Neural cell (in vitro differentiated cells): ENCODE data around the gene GNB2. TPM values are rescaled to one million over a fixed set of nuclear protein-coding genes. Genes with fewer than 3 reads are reported as not detected.
"Not testable (repeated sequence)": the region's sequence is repeated elsewhere in the genome, so short reads cannot be mapped to it uniquely, and the experiment has no call there.

Experiments used
- H2AFZ ChIP-seq: fragments of 200-600, 300-800 bp; sonication (generic), shearing (Covaris generic); 2 replicates; pipeline ENCODE4 v1.6.0; 2014; ENCODE audit warnings: low read depth, mild to moderate bottlenecking, antibody characterized with exemption, low read length, moderate library complexity
- H3F3A ChIP-seq: fragments of 200-600 bp; shearing (Covaris generic); 2 replicates; pipeline ENCODE4 v1.6.1; 2016; ENCODE audit warnings: mild to moderate bottlenecking, moderate library complexity, mixed read lengths, antibody characterized with exemption, low read length; ENCODE audit not compliant: insufficient read depth, poor library complexity, severe bottlenecking
- H3K27ac ChIP-seq: fragments of 200-600, 300-800 bp; sonication (generic), shearing (Covaris generic); 2 replicates; pipeline ENCODE4 v1.5.1; 2014; ENCODE audit warnings: mild to moderate bottlenecking, low read length, moderate library complexity
- H3K27me3 ChIP-seq: fragments of 300-800, 200-600 bp; sonication (generic), shearing (Covaris generic); 2 replicates; pipeline ENCODE4 v1.6.0; 2014; ENCODE audit warnings: mild to moderate bottlenecking, low read depth, low read length, moderate library complexity; ENCODE audit not compliant: insufficient read depth
- H3K36me3 ChIP-seq: fragments of 300-800, 200-600 bp; sonication (generic), shearing (Covaris generic); 2 replicates; pipeline ENCODE4 v1.5.1; 2014; ENCODE audit warnings: mild to moderate bottlenecking, antibody characterized with exemption, low read length, moderate library complexity; ENCODE audit not compliant: insufficient read depth
- H3K4me2 ChIP-seq: fragments of 300-800, 200-600 bp; sonication (generic), shearing (Covaris generic); 2 replicates; pipeline ENCODE4 v1.6.0; 2014; ENCODE audit warnings: mild to moderate bottlenecking, low read length
- H3K4me3 ChIP-seq: fragments of 300-800, 200-600 bp; sonication (generic), shearing (Covaris generic); 2 replicates; pipeline ENCODE4 v1.5.1; 2014; ENCODE audit warnings: mild to moderate bottlenecking, low read length, moderate library complexity
- H3K79me2 ChIP-seq: fragments of 200-600 bp; shearing (Covaris generic); replicated peaks from 2 replicates; pipeline ENCODE4 v1.6.0; 2014; ENCODE audit warnings: mild to moderate bottlenecking, low read length, moderate library complexity; ENCODE audit not compliant: insufficient read depth
- H3K9ac ChIP-seq: fragments of 300-800, 200-600 bp; sonication (generic), shearing (Covaris generic); 2 replicates; pipeline ENCODE4 v1.6.1; 2016; ENCODE audit warnings: mild to moderate bottlenecking, low read length, mixed read lengths
- H3K9me2 ChIP-seq: fragments of 200-600 bp; shearing (Covaris generic); 2 replicates; pipeline ENCODE4 v1.6.1; 2016; ENCODE audit warnings: mild to moderate bottlenecking, low read length, mixed read lengths; ENCODE audit not compliant: insufficient read depth
- H3K9me3 ChIP-seq: fragments of 200-600, 300-800 bp; sonication (generic), shearing (Covaris generic); 2 replicates; pipeline ENCODE4 v1.6.1; 2016; ENCODE audit warnings: mild to moderate bottlenecking, mixed run types, low read length, moderate library complexity, mixed read lengths
- H4K20me1 ChIP-seq: fragments of 200-600 bp; shearing (Covaris generic); 2 replicates; pipeline ENCODE4 v1.6.1; 2016; ENCODE audit warnings: mild to moderate bottlenecking, mixed run types; ENCODE audit not compliant: insufficient read depth
- EP300 ChIP-seq: fragments of 450-650 bp; conservative IDR thresholded peaks from 2 replicates; pipeline ENCODE4 v1.6.1; 2014; ENCODE audit warnings: antibody characterized with exemption, mild to moderate bottlenecking, moderate library complexity; ENCODE audit not compliant: poor library complexity, severe bottlenecking
- EZH2 ChIP-seq: fragments of 200-600, 300-800 bp; shearing (Covaris generic), sonication (generic); IDR thresholded peaks from 2 replicates; pipeline ENCODE4 v1.6.1; 2014; ENCODE audit warnings: antibody characterized with exemption, low read length, borderline replicate concordance, mild to moderate bottlenecking; ENCODE audit not compliant: insufficient read depth, poor library complexity, severe bottlenecking
- MXI1 ChIP-seq: fragments of 450-650 bp; conservative IDR thresholded peaks from 2 replicates; pipeline ENCODE4 v1.6.1; 2014; ENCODE audit warnings: antibody characterized with exemption, mild to moderate bottlenecking; ENCODE audit not compliant: poor library complexity, severe bottlenecking
- POLR2AphosphoS5 ChIP-seq: IDR thresholded peaks from 2 replicates; pipeline ENCODE4 v1.6.1; 2012
- RAD21 ChIP-seq: fragments of 450-650 bp; conservative IDR thresholded peaks from 2 replicates; pipeline ENCODE4 v1.6.1; 2014; ENCODE audit warnings: antibody characterized with exemption, mild to moderate bottlenecking, moderate library complexity
- SMC3 ChIP-seq: fragments of 450-650 bp; conservative IDR thresholded peaks from 2 replicates; pipeline ENCODE4 v1.6.1; 2014; ENCODE audit warnings: antibody characterized with exemption, mild to moderate bottlenecking, moderate library complexity; ENCODE audit not compliant: poor library complexity
- TAF1 ChIP-seq: IDR thresholded peaks from 2 replicates; pipeline ENCODE4 v1.6.1; 2012; ENCODE audit warnings: low read depth
- polyA plus RNA-seq: library from polyadenylated mRNA; depleted of rRNA; stranded (reverse); fragments of >200 nt; gene quantifications from 2 replicates; pipeline ENCODE4 v1.2.3, GENCODE V29; 2014
- TF ChIP-seq, protein P1 (sequence below): IDR thresholded peaks from 2 replicates; pipeline ENCODE4 v1.6.1; 2012; ENCODE audit warnings: borderline replicate concordance
- TF ChIP-seq, protein P2 (sequence below): fragments of 450-650 bp; IDR thresholded peaks from 2 replicates; pipeline ENCODE4 v1.5.1; 2014; ENCODE audit warnings: antibody characterized with exemption, mild to moderate bottlenecking, moderate library complexity; ENCODE audit not compliant: poor library complexity, severe bottlenecking

The GNB2 gene
- polyA plus RNA-seq, 1 donor from 2014 or later = 279 TPM

DNA sequence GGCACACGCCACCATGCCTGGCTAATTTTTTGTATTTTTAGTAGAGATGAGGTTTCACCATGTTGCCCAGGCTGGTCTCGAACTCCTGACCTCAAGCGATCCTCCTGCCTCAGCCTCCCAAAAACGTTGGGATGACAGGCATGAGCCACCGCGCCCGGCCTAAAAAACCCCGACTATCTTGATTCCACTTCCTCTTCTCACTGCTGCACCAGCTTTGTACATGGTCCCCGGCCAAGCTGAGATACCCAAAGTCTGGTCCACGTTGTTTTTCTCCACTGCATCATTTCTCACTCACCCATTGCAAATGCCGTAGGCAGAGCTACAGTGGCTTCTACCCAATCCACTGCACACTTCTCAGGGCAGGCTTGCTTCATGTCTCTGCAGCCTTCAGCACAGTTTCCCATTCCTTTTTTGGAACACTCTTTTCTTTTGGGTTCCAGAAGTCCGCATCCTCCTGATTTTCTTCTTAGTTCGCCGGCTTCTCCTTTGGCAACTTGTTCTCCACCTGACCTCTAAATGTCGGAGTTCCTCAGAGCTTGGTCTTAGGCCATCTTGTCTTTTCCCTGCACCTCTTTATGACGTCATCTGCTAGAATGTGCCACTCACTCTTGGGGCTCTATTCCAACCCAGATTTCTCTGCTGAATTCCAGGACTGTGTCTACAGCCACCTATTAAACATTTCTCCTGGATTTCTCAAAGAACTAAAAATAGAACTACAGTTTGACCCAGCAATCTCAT lies 6.0 kb upstream of the GNB2 start:
- no peak for TF ChIP-seq EP300
- no peak for TF ChIP-seq RAD21
- no peak for TF ChIP-seq TAF1
- TF ChIP-seq, protein P1, sequence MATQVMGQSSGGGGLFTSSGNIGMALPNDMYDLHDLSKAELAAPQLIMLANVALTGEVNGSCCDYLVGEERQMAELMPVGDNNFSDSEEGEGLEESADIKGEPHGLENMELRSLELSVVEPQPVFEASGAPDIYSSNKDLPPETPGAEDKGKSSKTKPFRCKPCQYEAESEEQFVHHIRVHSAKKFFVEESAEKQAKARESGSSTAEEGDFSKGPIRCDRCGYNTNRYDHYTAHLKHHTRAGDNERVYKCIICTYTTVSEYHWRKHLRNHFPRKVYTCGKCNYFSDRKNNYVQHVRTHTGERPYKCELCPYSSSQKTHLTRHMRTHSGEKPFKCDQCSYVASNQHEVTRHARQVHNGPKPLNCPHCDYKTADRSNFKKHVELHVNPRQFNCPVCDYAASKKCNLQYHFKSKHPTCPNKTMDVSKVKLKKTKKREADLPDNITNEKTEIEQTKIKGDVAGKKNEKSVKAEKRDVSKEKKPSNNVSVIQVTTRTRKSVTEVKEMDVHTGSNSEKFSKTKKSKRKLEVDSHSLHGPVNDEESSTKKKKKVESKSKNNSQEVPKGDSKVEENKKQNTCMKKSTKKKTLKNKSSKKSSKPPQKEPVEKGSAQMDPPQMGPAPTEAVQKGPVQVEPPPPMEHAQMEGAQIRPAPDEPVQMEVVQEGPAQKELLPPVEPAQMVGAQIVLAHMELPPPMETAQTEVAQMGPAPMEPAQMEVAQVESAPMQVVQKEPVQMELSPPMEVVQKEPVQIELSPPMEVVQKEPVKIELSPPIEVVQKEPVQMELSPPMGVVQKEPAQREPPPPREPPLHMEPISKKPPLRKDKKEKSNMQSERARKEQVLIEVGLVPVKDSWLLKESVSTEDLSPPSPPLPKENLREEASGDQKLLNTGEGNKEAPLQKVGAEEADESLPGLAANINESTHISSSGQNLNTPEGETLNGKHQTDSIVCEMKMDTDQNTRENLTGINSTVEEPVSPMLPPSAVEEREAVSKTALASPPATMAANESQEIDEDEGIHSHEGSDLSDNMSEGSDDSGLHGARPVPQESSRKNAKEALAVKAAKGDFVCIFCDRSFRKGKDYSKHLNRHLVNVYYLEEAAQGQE = no peak
- no peak for TF ChIP-seq POLR2AphosphoS5
- no peaks in the 10 kb centered on the region for H3K9me2 ChIP-seq
- H2AFZ ChIP-seq = no peak overlapping the region
- H3K4me3 ChIP-seq = no peak overlapping the region
- no peaks in the 10 kb centered on the region for H3K27me3 ChIP-seq
- no peaks in the 10 kb centered on the region for H4K20me1 ChIP-seq
- no peaks in the 10 kb centered on the region for H3F3A ChIP-seq
- H3K4me2 ChIP-seq = no peak overlapping the region
- no peaks in the 10 kb centered on the region for H3K9me3 ChIP-seq
- no peak overlapping the region for H3K27ac ChIP-seq
- no peaks in the 10 kb centered on the region for H3K79me2 ChIP-seq
- no peaks in the 10 kb centered on the region for H3K36me3 ChIP-seq
- H3K9ac ChIP-seq = no peak overlapping the region

DNA sequence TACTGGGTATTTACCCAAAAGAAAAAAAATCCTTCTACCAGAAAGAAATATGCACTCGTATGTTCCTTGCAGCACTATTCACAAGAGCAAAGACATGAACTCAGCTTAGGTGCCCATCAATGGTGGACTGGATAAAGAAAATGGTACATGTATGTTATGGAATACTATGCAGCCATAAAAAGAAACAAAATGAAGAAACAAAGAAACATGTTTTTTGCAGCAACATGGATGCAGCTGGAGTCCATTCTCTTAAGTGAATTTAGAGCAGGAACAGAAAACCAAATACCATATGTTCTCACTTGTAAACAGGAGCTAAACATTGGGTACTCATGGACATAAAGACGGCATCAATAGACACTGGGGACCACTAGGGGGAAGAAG lies 5.5 kb upstream of the GNB2 start:
- no peak overlapping the region for H3K27ac ChIP-seq
- no peak for TF ChIP-seq EZH2
- TF ChIP-seq, protein P1 = no peak
- TF ChIP-seq, protein P2, sequence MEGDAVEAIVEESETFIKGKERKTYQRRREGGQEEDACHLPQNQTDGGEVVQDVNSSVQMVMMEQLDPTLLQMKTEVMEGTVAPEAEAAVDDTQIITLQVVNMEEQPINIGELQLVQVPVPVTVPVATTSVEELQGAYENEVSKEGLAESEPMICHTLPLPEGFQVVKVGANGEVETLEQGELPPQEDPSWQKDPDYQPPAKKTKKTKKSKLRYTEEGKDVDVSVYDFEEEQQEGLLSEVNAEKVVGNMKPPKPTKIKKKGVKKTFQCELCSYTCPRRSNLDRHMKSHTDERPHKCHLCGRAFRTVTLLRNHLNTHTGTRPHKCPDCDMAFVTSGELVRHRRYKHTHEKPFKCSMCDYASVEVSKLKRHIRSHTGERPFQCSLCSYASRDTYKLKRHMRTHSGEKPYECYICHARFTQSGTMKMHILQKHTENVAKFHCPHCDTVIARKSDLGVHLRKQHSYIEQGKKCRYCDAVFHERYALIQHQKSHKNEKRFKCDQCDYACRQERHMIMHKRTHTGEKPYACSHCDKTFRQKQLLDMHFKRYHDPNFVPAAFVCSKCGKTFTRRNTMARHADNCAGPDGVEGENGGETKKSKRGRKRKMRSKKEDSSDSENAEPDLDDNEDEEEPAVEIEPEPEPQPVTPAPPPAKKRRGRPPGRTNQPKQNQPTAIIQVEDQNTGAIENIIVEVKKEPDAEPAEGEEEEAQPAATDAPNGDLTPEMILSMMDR = no peak
- TF ChIP-seq TAF1 = no peak
- TF ChIP-seq MXI1 = no peak
- TF ChIP-seq POLR2AphosphoS5 = no peak
- TF ChIP-seq RAD21 = no peak
- no peak for TF ChIP-seq SMC3
- no peak for TF ChIP-seq EP300
- H3K4me2 ChIP-seq = no peak overlapping the region
- no peaks in the 10 kb centered on the region for H3F3A ChIP-seq
- H3K4me3 ChIP-seq = no peak overlapping the region
- no peaks in the 10 kb centered on the region for H3K9me3 ChIP-seq
- H2AFZ ChIP-seq = no peak overlapping the region
- no peaks in the 10 kb centered on the region for H3K36me3 ChIP-seq
- no peaks in the 10 kb centered on the region for H3K27me3 ChIP-seq
- no peaks in the 10 kb centered on the region for H3K79me2 ChIP-seq
- no peaks in the 10 kb centered on the region for H4K20me1 ChIP-seq
- H3K9ac ChIP-seq = no peak overlapping the region
- H3K9me2 ChIP-seq = no peaks in the 10 kb centered on the region

DNA sequence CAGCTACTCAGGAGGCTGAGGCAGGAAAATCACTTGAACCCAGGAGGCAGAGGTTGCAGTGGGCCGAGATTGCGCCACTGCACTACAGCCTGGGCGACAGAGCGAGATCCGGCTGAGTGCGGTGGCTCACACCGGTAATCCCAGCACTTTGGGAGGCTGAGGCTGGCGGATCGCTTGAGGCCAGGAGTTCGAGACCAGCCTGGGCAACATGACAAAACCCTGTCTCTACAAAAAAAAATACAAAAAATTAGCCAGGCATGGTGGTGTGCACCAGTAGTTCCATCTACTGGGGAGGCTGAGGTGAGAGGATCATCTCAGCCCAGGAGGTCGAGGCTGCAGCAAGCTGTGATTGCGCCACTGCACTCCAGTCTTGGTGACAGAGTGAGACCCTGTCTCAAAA lies 4.4 kb upstream of the GNB2 start:
- not testable (repeated sequence) for H4K20me1 ChIP-seq, H3K4me3 ChIP-seq

More for the DNA sequence above, 4.4 kb upstream of the GNB2 start:
- H3K9me2 ChIP-seq, H3K9me3 ChIP-seq, H3K4me2 ChIP-seq, H2AFZ ChIP-seq, H3K9ac ChIP-seq, H3K36me3 ChIP-seq, H3K27ac ChIP-seq, H3K27me3 ChIP-seq, H3K79me2 ChIP-seq, H3F3A ChIP-seq: not testable (repeated sequence)
